Memory B cell (primary cell): ENCODE results near the gene USP21.
"Not testable (repeated sequence)": the region's sequence is repeated elsewhere in the genome, so short reads cannot be mapped to it uniquely, and the experiment has no call there.

Experiments
- ATAC-seq: fragments of 150-1000 bp; cut with Tn5 transposase; 2 replicates; pipeline ENCODE4 v1.10.0; 2021; ENCODE audit warnings: low read depth, mild to moderate bottlenecking, moderate library complexity
- DNase-seq, 2 donors: peaks; one replicate each; pipeline ENCODE4 v3.0.0; 2022; ENCODE audit warnings: low spot score in 2 of 2
- H3K27ac Mint-ChIP-seq: one replicate; pipeline ENCODE4 v1.8.0; 2022; ENCODE audit warnings: mild to moderate bottlenecking, moderate library complexity, mixed read lengths
- H3K27me3 Mint-ChIP-seq: one replicate; pipeline ENCODE4 v1.8.0; 2022; ENCODE audit warnings: mixed read lengths
- H3K36me3 Mint-ChIP-seq: one replicate; pipeline ENCODE4 v1.8.0; 2022; ENCODE audit warnings: mild to moderate bottlenecking, mixed read lengths
- H3K4me1 Mint-ChIP-seq: one replicate; pipeline ENCODE4 v1.8.0; 2022; ENCODE audit warnings: mixed read lengths
- H3K4me3 Mint-ChIP-seq: one replicate; pipeline ENCODE4 v1.8.0; 2022; ENCODE audit warnings: mild to moderate bottlenecking, moderate library complexity, mixed read lengths
- H3K9me3 Mint-ChIP-seq: one replicate; pipeline ENCODE4 v1.8.0; 2022; ENCODE audit warnings: mixed read lengths

Gene USP21, protein sequence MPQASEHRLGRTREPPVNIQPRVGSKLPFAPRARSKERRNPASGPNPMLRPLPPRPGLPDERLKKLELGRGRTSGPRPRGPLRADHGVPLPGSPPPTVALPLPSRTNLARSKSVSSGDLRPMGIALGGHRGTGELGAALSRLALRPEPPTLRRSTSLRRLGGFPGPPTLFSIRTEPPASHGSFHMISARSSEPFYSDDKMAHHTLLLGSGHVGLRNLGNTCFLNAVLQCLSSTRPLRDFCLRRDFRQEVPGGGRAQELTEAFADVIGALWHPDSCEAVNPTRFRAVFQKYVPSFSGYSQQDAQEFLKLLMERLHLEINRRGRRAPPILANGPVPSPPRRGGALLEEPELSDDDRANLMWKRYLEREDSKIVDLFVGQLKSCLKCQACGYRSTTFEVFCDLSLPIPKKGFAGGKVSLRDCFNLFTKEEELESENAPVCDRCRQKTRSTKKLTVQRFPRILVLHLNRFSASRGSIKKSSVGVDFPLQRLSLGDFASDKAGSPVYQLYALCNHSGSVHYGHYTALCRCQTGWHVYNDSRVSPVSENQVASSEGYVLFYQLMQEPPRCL

DNA sequence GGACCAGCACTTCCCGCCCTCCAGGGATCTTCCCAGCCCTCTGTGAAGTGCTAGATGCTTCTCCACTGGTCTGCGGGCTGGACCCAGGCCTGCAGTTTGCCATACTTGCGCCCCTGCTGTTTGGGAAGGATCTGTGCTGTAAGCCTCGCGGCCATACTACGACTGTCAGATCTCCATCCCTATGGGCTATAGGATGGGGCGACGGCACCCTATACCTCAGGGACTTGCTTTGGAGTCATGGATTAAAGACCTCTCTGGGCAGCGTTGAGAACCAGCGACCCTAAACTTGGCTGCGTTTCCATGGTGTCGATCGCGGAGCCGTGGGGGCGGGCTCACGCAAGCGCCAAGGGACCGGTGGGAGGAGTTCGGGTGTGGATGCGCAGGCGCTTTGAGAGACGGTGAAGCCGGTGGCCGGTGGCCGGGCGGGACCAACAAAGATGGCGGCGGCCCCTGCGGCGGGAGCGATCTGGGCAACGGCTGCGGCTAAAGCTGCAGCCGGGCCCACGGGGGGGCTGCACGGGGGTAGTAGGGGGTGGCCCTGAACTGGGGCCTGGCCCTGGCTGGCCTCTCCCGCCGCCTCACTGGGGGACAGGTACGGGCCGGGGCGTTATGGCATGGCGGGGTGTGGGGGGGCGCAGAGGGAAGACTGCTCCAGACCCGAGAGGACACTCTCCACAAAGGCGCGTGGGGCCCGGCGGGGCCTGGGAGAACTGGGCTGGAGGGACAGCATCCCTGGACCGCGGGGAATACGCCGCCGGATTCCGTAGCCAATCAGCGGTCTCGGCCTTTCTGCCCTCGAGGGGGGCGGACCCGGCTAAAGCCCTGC, at the start of gene USP21:
USP21 (plus strand) TSS at position 414 of the 826 bp plus-strand sequence. CDS start 1,141 bp downstream, outside the sequence.
- ATAC-seq (peak; percentile 96), DNase-seq (peak; percentile 91 to 92)
- Mint-ChIP-seq H3K4me1 (peaks cover 46% of the 10 kb centered on the region), H3K36me3 (peaks cover 25% of the 10 kb centered on the region), H3K9me3 (no peaks in the 10 kb centered on the region), H3K4me3 (peak within 1 kb of the TSS; percentile 90), H3K27ac (peak within 1 kb of the TSS; percentile 94), H3K27me3 (no peaks in the 10 kb centered on the region)

DNA sequence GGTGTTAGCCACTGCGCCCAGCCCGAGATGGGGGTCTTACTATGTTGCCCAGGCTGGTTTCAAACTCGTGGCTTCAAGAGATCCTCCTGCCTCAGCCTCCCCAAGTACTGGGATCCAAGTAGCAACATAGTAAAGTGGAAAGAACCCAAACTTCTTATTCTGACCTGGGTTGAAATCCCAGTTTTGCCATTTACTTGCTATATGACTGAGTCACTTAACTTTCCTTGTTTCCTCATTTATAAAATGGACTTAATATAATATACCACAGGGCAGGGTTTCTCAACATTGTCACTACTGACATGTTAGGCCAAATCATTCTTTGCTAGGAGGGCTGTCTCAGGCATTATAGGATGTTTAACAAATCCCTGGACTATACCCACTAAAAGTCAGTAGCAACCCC, 48.2 kb upstream of the USP21 start:
- Mint-ChIP-seq H3K4me3 (no peak overlapping the region), H3K27ac (no peak overlapping the region)
- no peak for DNase-seq

DNA sequence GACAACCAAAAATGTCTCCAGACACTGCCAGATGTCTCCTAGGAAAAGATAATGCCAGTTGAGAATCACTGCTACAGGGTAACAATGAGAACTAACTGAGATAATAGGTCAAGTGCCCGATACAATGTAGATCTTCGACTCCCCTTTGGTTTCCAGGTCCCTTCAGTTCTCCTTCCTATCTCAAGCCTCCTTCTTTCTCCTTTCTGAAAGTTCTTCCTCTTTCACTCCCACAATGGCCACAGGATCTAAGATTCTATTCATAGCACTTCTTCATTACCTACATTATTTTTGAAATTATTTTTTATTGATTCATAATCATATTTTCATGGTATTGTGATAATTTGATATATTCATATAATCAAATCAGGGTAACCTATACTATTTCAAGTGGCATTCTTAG, 47.8 kb upstream of the USP21 start:
- ATAC-seq (no peak), DNase-seq (no peak)
- H3K9me3 Mint-ChIP-seq, result no peaks in the 10 kb centered on the region
- H3K4me3 Mint-ChIP-seq, result no peak overlapping the region
- no peak overlapping the region for H3K27ac Mint-ChIP-seq
- H3K27me3 Mint-ChIP-seq, result no peaks in the 10 kb centered on the region
- H3K4me1 Mint-ChIP-seq, result peaks cover 35% of the 10 kb centered on the region
- peaks cover 9% of the 10 kb centered on the region for H3K36me3 Mint-ChIP-seq

More for the DNA sequence above, 48.2 kb upstream of the USP21 start:
- peaks cover 9% of the 10 kb centered on the region for H3K36me3 Mint-ChIP-seq
- H3K27me3 Mint-ChIP-seq, result no peaks in the 10 kb centered on the region
- no peaks in the 10 kb centered on the region for H3K9me3 Mint-ChIP-seq
- H3K4me1 Mint-ChIP-seq, result peaks cover 32% of the 10 kb centered on the region
- ATAC-seq, result no peak

DNA sequence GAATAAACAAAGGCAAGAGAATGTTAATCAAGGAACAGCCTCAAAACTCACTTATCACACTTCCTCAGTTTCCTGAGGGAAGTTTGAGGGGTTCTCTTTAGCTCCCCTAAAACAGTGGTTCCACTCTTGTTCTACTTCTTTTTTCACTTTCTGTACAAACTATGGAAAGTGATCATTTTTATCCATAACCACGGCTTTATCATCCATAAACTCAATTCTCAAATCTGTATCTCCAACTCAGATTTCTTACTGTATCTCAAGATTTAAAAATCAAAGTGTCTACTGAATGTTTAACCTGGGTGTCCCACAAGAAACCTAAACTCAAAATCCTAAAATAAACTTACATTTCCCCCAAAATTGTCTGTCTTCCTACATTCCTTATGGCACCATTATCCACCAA, 45.4 kb upstream of the USP21 start:
- peaks cover 7% of the 10 kb centered on the region for H3K36me3 Mint-ChIP-seq
- no peaks in the 10 kb centered on the region for H3K9me3 Mint-ChIP-seq
- DNase-seq (no peak), ATAC-seq (no peak)
- H3K27me3 Mint-ChIP-seq, result no peaks in the 10 kb centered on the region
- peaks cover 40% of the 10 kb centered on the region for H3K4me1 Mint-ChIP-seq
- H3K4me3 Mint-ChIP-seq, result no peak overlapping the region
- H3K27ac Mint-ChIP-seq, result no peak overlapping the region

DNA sequence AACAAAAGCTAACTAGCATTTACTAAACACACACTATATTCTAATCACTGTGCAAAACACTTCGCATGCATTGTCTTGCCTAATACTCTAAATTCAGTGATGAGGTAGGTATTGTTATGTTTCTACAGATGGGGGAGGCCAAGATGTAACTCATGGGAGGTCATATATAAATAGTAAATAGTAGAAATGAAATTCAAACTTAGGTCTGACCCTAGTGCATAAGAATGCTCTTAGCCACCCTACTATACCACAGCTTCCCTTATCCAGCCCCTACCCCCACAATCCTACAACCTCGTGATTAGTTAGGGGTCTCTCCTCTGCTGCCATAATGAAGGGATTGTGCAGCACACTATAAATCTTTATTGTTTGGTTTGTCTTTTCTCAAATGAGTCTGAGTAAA, 44.7 kb upstream of the USP21 start:
- Mint-ChIP-seq H3K27me3 (no peaks in the 10 kb centered on the region), H3K4me3 (no peak overlapping the region), H3K9me3 (no peaks in the 10 kb centered on the region), H3K27ac (no peak overlapping the region), H3K4me1 (peaks cover 43% of the 10 kb centered on the region), H3K36me3 (peaks cover 7% of the 10 kb centered on the region)
- DNase-seq (no peak), ATAC-seq (no peak)

DNA sequence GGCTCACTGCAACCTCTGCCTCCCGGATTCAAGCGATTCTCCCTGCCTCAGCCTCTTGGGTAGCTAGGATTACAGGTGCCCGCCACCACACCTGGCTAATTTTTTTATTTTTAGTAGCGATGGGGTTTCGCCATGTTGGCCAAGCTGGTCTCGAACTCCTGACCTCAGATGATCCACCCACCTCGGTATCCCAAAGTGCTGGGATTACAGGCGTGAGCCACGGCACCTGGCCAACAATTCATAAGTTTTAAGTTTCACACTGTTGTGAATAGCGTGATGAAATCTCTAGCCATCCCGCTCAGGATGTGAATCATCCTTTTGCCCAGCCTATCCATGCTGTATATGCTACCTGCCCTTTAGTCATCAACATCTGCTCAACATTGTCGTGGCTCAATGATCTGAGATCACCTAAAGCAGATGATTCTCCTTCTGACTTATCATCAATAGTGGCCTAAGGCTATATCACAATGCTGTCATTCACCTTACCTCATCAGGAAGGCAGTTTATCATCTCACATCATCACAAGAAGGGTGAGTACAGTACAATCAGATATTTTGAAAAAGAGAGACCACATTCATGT, 44.1 kb upstream of the USP21 start:
- no peak for DNase-seq
- Mint-ChIP-seq H3K27me3 (no peaks in the 10 kb centered on the region), H3K27ac (peak overlapping the region; percentile 59), H3K4me1 (peaks cover 47% of the 10 kb centered on the region), H3K36me3 (peaks cover 7% of the 10 kb centered on the region), H3K9me3 (no peaks in the 10 kb centered on the region), H3K4me3 (no peak overlapping the region)
- no peak for ATAC-seq

DNA sequence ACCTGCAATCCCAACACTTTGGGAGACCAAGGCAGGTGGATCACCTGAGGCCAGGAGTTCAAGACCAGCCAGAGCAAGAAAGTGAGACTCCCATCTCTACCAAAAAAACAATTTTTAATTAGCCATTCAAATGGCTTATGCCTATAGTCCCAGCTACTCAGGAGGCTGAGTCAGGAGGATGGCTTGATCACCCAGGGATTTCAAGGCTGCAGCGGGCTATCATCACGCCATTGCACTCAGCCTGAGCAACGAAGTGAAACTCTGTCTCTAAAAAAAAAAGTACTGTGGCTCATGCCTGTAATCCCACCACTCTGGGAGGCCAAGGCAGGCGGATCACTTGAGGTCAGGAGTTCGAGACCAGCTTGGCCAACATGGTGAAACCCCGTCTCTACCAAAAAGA, 43.3 kb upstream of the USP21 start:
- not testable (repeated sequence) for H3K9me3 Mint-ChIP-seq, ATAC-seq, H3K27me3 Mint-ChIP-seq, H3K27ac Mint-ChIP-seq, DNase-seq, H3K36me3 Mint-ChIP-seq
- H3K4me3 Mint-ChIP-seq, result peak overlapping the region; percentile 32
- H3K4me1 Mint-ChIP-seq, result peaks cover 49% of the 10 kb centered on the region

DNA sequence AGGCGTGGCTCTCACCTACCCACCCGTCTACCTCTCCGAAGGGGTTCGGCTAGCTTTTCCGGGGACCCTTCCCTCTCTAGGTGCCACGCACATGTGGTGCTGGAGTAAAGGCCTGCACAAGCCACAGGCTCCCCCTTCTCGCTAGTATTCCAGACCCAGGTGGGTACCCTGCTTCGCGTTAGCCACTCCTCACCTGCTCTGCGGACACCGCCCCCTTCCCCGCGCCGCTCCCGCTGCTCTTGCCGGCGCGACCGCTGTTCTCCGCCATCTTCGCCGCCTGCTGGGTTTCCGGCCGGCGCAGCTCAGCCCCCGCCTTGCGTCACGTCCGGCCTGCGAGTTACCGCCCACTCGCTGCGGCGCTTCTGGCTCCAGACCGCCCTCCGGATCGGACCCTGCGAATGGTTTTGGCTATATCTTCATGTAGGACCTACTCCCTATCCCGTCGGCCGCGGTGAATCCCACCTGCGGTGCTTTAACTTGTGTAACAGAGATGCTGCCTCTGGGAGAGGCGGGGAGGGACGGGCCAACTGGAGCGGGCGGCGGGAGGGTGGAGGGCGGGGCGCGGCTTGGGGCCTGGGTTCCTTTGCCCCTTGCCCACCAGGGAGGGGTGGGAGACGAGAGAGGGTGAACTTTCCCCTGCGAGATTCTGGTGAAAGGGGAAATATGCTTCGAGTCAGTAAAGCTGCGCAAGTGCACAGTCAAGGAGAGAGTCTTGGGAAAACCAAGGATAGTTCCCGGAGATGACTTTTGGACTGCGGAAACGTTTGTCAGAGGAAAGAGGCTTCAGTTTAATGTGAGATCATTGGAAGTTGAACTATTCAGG, 41.3 kb upstream of the USP21 start, which contains the start of the genes NIT1 and PFDN2:
NIT1 (plus strand) TSS at position 347 of the 823 bp plus-strand sequence; CDS start at position 419, 72 bp downstream.
PFDN2 (minus strand) TSS at position 279 of the 823 bp plus-strand sequence; CDS start at position 268, 11 bp downstream.
- no peaks in the 10 kb centered on the region for H3K9me3 Mint-ChIP-seq
- ATAC-seq (peak; percentile 81), DNase-seq (peak; percentile 74 to 86)
- H3K4me1 Mint-ChIP-seq, result peaks cover 49% of the 10 kb centered on the region
- no peaks in the 10 kb centered on the region for H3K27me3 Mint-ChIP-seq
- peak within 1 kb of the TSS; percentile 87 for H3K27ac Mint-ChIP-seq
- H3K4me3 Mint-ChIP-seq, result peak within 1 kb of the TSS; percentile 98
- H3K36me3 Mint-ChIP-seq, result peaks cover 11% of the 10 kb centered on the region

DNA sequence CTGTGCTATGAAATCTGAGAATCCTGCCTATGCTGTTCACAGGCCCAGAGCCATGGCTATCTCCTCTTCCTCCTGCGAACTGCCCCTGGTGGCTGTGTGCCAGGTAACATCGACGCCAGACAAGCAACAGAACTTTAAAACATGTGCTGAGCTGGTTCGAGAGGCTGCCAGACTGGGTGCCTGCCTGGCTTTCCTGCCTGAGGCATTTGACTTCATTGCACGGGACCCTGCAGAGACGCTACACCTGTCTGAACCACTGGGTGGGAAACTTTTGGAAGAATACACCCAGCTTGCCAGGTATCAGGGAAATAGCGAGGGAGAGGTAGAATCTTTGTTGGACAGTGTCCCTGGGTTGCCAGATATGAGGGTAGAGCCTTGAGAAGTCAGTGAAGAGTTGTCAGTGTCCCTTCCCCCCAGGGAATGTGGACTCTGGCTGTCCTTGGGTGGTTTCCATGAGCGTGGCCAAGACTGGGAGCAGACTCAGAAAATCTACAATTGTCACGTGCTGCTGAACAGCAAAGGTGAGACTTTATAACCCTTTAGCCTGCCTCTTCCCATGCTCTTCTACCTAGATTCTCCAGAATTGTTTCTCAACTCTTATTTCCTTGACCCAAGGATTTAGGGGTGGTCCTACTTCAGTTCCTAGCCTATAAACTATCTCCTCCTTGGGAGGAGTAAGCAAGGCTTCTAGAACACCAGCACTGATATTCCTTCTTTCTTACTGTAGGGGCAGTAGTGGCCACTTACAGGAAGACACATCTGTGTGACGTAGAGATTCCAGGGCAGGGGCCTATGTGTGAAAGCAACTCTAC, 40.0 kb upstream of the USP21 start:
- peak overlapping the region; percentile 98 for H3K4me3 Mint-ChIP-seq
- ATAC-seq, result peak; percentile 57
- no peak for DNase-seq
- no peaks in the 10 kb centered on the region for H3K27me3 Mint-ChIP-seq
- H3K27ac Mint-ChIP-seq, result peak overlapping the region; percentile 87
- peaks cover 21% of the 10 kb centered on the region for H3K36me3 Mint-ChIP-seq
- H3K9me3 Mint-ChIP-seq, result no peaks in the 10 kb centered on the region
- H3K4me1 Mint-ChIP-seq, result peaks cover 37% of the 10 kb centered on the region

DNA sequence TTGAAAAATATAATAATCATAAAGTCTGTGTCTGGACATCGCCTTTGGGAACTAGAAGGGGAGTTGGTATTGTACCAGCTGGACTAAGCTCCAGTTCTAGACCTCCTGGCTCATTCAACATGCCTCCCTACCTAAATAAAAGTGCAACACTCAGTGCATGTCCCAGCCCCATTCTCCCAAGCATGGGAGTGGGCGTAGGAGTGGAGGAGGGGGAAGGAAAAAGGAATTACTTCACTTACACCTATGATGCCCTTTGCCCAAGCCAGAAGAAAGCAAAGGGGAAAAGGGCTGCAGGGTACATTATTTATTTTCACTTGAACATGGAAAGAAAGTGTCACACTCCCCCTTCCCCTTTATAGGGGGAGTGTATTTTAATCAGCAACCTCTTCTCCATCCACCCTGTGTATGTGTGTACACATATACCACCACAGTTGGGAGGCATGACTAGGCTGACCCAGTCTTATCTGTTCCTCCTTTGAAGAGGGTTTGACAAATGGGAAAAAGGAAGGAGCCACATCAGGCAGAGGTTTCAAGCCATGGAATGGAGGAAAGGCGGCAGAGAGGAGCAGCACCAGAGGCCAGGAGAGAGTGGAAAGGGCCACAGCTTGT, 38.2 kb upstream of the USP21 start:
- H3K4me1 Mint-ChIP-seq, result peaks cover 34% of the 10 kb centered on the region
- peak overlapping the region; percentile 88 for H3K27ac Mint-ChIP-seq
- no peaks in the 10 kb centered on the region for H3K27me3 Mint-ChIP-seq
- no peak overlapping the region for H3K4me3 Mint-ChIP-seq
- peaks cover 22% of the 10 kb centered on the region for H3K36me3 Mint-ChIP-seq
- H3K9me3 Mint-ChIP-seq, result no peaks in the 10 kb centered on the region
- ATAC-seq, result no peak
- no peak for DNase-seq

DNA sequence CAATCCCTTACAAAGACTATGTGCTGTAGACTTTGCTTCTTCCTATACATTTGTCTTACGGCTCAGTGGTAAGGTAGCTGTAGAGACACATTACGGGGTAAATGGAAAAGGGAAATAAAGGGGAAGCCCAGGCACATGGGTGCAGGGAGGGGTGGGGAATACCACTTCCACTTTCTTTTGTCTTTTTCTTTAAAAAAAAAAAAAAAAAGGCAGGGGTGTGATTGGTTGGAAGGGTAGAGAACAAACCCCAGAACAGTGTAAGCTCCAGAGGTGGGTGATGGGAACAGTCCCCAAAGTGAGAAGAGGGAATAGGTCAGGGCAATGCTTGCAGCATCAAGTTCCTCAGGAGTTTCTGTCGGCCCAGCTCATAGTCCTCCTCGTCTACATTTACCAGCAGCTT, 37.5 kb upstream of the USP21 start:
- Mint-ChIP-seq H3K36me3 (peaks cover 27% of the 10 kb centered on the region), H3K27ac (peak overlapping the region; percentile 88)
- ATAC-seq, result peak; percentile 23

DNA sequence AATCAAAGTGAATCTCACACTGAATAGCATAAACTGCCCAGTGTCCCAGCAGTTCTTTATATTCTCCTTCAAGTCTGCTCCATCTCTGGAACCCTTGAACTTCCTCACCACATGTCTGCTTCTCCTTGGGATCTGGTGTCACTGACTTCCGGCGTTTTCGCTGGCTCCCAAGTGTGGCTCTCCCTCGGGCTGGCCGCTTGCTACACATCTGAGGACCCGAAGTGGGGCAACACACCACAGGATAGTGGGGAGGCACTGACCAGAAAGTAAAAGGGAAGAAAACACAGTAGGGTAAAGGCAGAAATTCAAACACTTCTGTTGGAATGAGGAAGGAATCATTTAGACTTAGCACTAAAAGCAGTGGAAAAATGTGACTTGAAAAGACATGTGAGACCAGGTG, 36.3 kb upstream of the USP21 start:
- DNase-seq, result no peak
- no peaks in the 10 kb centered on the region for H3K9me3 Mint-ChIP-seq
- H3K27me3 Mint-ChIP-seq, result no peaks in the 10 kb centered on the region
- no peak overlapping the region for H3K27ac Mint-ChIP-seq
- peaks cover 32% of the 10 kb centered on the region for H3K4me1 Mint-ChIP-seq
- H3K4me3 Mint-ChIP-seq, result no peak overlapping the region
- peaks cover 28% of the 10 kb centered on the region for H3K36me3 Mint-ChIP-seq
- ATAC-seq, result no peak

More for the DNA sequence above, 37.5 kb upstream of the USP21 start:
- H3K27me3 Mint-ChIP-seq, result no peaks in the 10 kb centered on the region
- peak overlapping the region; percentile 48 for H3K4me3 Mint-ChIP-seq
- DNase-seq, result no peak
- H3K9me3 Mint-ChIP-seq, result no peaks in the 10 kb centered on the region
- peaks cover 35% of the 10 kb centered on the region for H3K4me1 Mint-ChIP-seq
